HG03135 (cell line): ENCODE measurements around the gene CT45A9.
"Not testable (repeated sequence)": the region's sequence is repeated elsewhere in the genome, so short reads cannot be mapped to it uniquely, and the experiment has no call there.

Experiments
- ATAC-seq: cut with Tn5 transposase; IDR thresholded peaks from one replicate; pipeline ENCODE4 v1.9.1; 2021; ENCODE audit warnings: mild to moderate bottlenecking, moderate library complexity; ENCODE audit not compliant: unreplicated experiment

Gene CT45A9

GRCh38 chrX:135871712-135872111, at the start of gene CT45A9:
Gene CT45A9, minus strand, starts transcription at chrX:135871812. Its CDS starts 3,751 bp downstream, at chrX:135868061.
- ATAC-seq = not testable (repeated sequence)

- ATAC-seq = not testable (repeated sequence)
Measured at GRCh38 chrX:135920516-135920915, 48.9 kb upstream of the CT45A9 start.

- no peak for ATAC-seq
Measured at GRCh38 chrX:135914404-135914803, 42.8 kb upstream of the CT45A9 start.

GRCh38 chrX:135910251-135910650, 38.6 kb upstream of the CT45A9 start:
- no peak for ATAC-seq

GRCh38 chrX:135893294-135893817, 21.7 kb upstream of the CT45A9 start, which contains the start of the genes CT45A10 and SAGE1:
Gene CT45A10, minus strand, starts transcription at chrX:135893444. Its CDS starts 8,100 bp downstream, at chrX:135885344.
Gene SAGE1, plus strand, starts transcription at chrX:135893716. Its CDS starts 2,527 bp downstream, at chrX:135896243.
- ATAC-seq = no peak

- ATAC-seq = no peak
Measured at GRCh38 chrX:135892781-135893180, 21.2 kb upstream of the CT45A9 start.

- no peak for ATAC-seq
Measured at GRCh38 chrX:135890087-135890585, 18.5 kb upstream of the CT45A9 start.

GRCh38 chrX:135888976-135889375, 17.4 kb upstream of the CT45A9 start:
- ATAC-seq = not testable (repeated sequence)

- not testable (repeated sequence) for ATAC-seq
Measured at GRCh38 chrX:135888230-135888629, 16.6 kb upstream of the CT45A9 start.

- not testable (repeated sequence) for ATAC-seq
Measured at GRCh38 chrX:135882741-135883140, 11.1 kb upstream of the CT45A9 start.

- ATAC-seq = not testable (repeated sequence)
Measured at GRCh38 chrX:135854438-135854837, 17.2 kb downstream of the CT45A9 start, which contains the start of gene CT45A8. Gene CT45A8, minus strand, starts transcription at chrX:135854538. Its CDS starts 3,755 bp downstream, at chrX:135850783.

GRCh38 chrX:135837180-135837579, 34.4 kb downstream of the CT45A9 start, which contains the start of gene CT45A7:
Gene CT45A7, minus strand, starts transcription at chrX:135837280. Its CDS starts 3,747 bp downstream, at chrX:135833533.
- not testable (repeated sequence) for ATAC-seq

- not testable (repeated sequence) for ATAC-seq
Measured at GRCh38 chrX:135819912-135820311, 51.7 kb downstream of the CT45A9 start, which contains the start of gene CT45A2. Gene CT45A2, minus strand, starts transcription at chrX:135820012. Its CDS starts 3,747 bp downstream, at chrX:135816265.
